ENCODE data around the gene ATRN.

- TF ChIP-seq CTCF (IDR thresholded peaks at IDR 0.05; ENCODE audit: poor library complexity): no peak
- TF ChIP-seq EZH2 (IDR thresholded peaks at IDR 0.05; ENCODE audit: borderline replicate concordance): no peak
- TF ChIP-seq EZH2phosphoT487 (IDR thresholded peaks at IDR 0.05; ENCODE audit: low read depth, severe bottlenecking, unreplicated experiment): no peak
Observed at GRCh38 chr20:3663858-3664257, 193.0 kb downstream of the ATRN start.

All from hepatocyte (in vitro differentiated cells).